NOMO-1 treated with dmso at 0.1 percent for 144 hours (cell line): ENCODE data around the gene N4BP2L1.

Source experiments
- DNase-seq: peaks from one replicate; lab custom pipeline; 2025; ENCODE audit not compliant: unreplicated experiment; lab: John Stamatoyannopoulos, UW

Gene N4BP2L1

GRCh38 chr13:32427852-32428580, at the start of gene N4BP2L1:
Gene N4BP2L1, minus strand, starts transcription at chr13:32428130. Its CDS starts 48 bp downstream, at chr13:32428082.
- DNase-seq = peak; percentile 59

GRCh38 chr13:32476892-32477291, 49.0 kb upstream of the N4BP2L1 start:
- no peak for DNase-seq

- no peak for DNase-seq
Observed at GRCh38 chr13:32476021-32476731, 48.2 kb upstream of the N4BP2L1 start.

- no peak for DNase-seq
Observed at GRCh38 chr13:32474999-32475792, 47.3 kb upstream of the N4BP2L1 start.

- no peak for DNase-seq
Observed at GRCh38 chr13:32473650-32474049, 45.7 kb upstream of the N4BP2L1 start.

- DNase-seq = no peak
Observed at GRCh38 chr13:32472194-32472621, 44.3 kb upstream of the N4BP2L1 start.

- DNase-seq = no peak
Observed at GRCh38 chr13:32471187-32471922, 43.4 kb upstream of the N4BP2L1 start.

- DNase-seq = no peak
Observed at GRCh38 chr13:32468502-32469142, 40.7 kb upstream of the N4BP2L1 start.

GRCh38 chr13:32456591-32456990, 28.7 kb upstream of the N4BP2L1 start:
- no peak for DNase-seq

- no peak for DNase-seq
Observed at GRCh38 chr13:32455594-32455903, 27.6 kb upstream of the N4BP2L1 start.

- no peak for DNase-seq
Observed at GRCh38 chr13:32454886-32455593, 27.1 kb upstream of the N4BP2L1 start.

GRCh38 chr13:32453981-32454380, 26.1 kb upstream of the N4BP2L1 start:
- DNase-seq = no peak

- no peak for DNase-seq
Observed at GRCh38 chr13:32448972-32449371, 21.0 kb upstream of the N4BP2L1 start.

GRCh38 chr13:32447894-32448623, 20.1 kb upstream of the N4BP2L1 start:
- DNase-seq = no peak

GRCh38 chr13:32446773-32447465, 19.0 kb upstream of the N4BP2L1 start:
- peak; percentile 64 for DNase-seq

- DNase-seq = no peak
Observed at GRCh38 chr13:32446220-32446619, 18.3 kb upstream of the N4BP2L1 start.

- no peak for DNase-seq
Observed at GRCh38 chr13:32445461-32445860, 17.5 kb upstream of the N4BP2L1 start.

- peak; percentile 40 for DNase-seq
Observed at GRCh38 chr13:32443111-32443510, 15.2 kb upstream of the N4BP2L1 start.

- no peak for DNase-seq
Observed at GRCh38 chr13:32438871-32439270, 10.9 kb upstream of the N4BP2L1 start.
